Activated T-cell treated with anti-CD3 and anti-CD28 coated beads for 48 hours (primary cell): Measurements from ENCODE around the gene WNK4.
A peak's percentile ranks its signal among the peaks of the same experiment; 100 is the strongest.

Source experiments
- DNase-seq: peaks from one replicate; pipeline ENCODE4 v3.0.0-alpha.2; 2020; ENCODE audit warnings: low read depth

The WNK4 gene

DNA sequence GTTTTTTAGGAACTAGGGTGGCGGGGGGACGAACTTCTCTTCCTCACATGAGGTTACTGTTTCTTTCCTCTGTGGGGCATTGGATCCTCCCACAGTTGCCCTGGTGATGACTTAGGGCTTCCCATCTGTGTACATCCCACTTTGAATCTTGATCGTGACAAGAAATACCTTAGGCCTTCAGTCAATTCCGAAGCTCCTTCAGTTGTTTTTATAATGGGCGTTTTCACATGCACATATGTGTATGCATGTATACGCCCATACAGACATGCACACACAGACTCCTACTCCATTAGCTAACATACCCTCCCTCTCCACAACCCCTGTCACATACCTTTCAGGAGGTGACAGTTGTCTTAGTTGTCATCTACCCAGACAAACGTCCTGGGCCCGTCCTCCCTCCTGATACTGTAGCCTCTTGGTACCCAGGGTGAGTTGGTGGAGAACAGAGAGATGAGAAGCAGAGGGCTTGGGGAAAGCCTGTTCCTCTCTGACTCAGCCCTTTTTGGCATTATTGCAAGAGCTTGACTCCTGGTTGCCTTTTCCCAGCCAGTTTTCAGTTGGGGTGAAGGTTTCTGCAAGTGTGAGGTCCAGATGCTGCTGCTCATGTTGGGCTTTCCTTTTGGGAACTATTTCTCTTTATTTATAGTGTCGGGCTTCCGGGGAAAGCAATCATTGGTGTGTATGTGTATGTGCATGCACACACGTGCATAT is 61.7 kb downstream of the WNK4 start:
- DNase-seq = no peak

DNA sequence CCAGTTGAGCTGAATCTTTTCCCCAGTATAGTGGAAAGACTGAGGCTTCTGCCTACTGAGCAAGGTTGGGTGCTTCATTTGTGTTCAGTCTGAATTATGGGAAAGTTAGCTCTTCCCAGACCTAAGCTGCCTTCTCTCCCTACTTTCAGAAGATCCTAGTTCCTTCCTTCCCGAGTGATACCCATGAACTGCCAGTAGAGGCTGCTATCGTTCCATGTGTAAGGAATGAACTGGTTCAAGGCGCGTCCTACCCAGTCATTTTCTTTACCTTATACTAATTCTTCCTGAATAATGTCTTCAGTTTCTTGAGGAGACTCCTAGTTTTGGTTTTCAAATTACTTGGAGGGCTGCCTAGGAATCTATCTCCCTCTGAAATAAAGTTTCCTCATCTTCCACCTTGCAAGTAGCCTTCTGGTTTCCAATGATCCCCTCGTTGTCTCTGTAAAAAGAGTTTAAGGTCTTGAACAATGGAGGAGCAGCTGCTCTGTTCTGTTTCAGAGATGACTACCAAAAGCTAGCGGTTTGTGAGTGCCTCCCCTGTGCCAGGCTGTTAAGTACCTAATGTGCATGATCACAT is 63.0 kb downstream of the WNK4 start:
- no peak for DNase-seq

DNA sequence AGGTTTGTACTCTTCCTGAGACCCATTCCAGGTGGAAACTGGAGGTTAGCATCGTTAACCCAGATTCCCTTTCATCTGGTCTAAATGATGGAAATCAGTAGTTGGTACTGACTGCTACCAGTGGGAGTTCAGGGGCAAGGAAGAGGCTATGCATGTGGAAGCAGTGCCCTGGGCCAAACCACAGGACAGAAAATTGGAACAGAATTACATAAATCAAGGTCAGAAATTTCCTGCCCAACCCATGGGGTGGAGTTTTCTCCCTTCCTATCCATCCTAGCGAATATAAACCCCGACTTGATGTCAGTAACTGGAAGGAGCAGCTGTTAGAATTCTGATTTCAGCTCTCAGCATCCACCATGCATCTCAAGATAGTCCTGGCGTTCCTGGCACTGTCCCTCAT is 63.9 kb downstream of the WNK4 start, which contains the start of gene AOC2:
Gene AOC2, plus strand, starts transcription at position 310 of the 400 bp plus-strand sequence. Its CDS starts 47 bp downstream, at position 357.
- DNase-seq = no peak

DNA sequence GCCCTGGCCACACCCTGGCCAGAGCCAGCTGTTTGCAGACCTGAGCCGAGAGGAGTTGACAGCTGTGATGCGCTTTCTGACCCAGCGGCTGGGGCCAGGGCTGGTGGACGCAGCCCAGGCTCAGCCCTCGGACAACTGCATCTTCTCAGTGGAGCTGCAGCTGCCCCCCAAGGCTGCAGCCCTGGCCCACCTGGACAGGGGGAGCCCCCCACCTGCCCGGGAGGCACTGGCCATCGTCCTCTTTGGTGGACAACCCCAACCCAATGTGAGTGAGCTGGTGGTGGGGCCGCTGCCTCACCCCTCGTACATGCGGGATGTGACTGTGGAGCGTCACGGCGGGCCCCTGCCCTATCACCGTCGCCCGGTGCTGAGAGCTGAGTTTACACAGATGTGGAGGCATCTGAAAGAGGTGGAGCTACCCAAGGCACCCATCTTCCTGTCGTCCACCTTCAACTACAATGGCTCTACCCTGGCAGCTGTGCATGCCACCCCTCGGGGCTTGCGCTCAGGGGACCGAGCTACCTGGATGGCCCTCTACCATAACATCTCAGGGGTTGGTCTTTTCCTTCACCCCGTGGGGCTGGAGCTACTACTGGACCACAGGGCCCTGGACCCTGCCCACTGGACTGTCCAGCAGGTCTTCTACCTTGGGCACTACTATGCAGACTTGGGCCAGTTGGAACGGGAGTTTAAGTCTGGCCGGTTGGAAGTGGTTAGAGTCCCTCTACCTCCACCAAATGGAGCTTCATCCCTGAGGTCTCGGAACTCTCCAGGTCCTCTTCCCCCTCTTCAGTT is 64.5 kb downstream of the WNK4 start:
- DNase-seq = no peak

DNA sequence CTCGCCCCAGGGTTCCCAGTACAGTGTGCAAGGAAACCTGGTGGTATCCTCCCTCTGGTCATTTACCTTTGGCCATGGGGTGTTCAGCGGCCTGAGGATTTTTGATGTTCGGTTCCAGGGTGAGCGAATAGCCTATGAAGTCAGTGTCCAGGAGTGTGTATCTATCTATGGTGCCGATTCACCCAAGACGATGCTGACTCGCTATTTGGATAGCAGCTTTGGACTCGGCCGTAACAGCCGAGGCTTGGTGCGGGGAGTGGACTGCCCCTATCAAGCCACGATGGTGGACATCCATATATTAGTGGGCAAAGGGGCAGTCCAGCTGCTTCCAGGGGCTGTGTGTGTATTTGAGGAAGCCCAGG is 65.1 kb downstream of the WNK4 start:
- no peak for DNase-seq

DNA sequence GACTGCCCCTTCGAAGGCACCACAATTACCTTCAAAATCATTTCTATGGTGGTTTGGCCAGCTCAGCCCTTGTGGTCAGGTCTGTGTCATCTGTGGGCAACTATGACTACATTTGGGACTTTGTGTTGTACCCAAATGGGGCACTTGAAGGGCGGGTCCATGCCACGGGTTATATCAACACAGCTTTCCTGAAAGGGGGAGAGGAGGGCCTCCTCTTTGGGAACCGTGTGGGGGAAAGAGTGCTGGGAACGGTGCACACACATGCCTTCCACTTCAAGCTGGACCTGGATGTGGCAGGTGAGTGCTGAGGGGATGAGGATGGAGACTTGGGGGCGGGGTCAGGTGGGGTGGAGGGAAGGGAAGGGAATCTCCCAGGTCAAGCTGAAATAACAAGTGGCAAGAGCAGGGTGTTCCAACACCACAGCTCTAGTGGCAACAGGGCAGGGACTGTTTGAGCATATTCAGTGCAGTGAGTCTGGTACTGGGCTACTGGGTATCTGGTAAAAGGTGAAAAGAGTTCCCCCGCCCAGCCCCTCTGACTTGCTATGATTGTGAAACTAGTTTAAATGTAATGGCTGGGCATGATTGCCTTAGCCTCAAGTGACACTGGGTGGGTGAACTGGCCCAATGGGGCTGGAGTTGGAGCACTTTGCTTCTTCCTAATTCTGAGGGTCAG is 65.6 kb downstream of the WNK4 start:
- DNase-seq = peak; percentile 52
